CD4-positive, alpha-beta T cell (primary cell): ENCODE data around the gene STMN3. TPM values are rescaled to one million over a fixed set of nuclear protein-coding genes. Genes with fewer than 3 reads are reported as not detected.

Source experiments
- ATAC-seq: fragments of 200-7000 bp; cut with Tn5 transposase; one replicate; pipeline ENCODE4 v1.10.0; 2022; ENCODE audit warnings: mild to moderate bottlenecking; ENCODE audit not compliant: poor library complexity
- CTCF ChIA-PET: fragments of 350-600 bp; sonication (Branson Sonifier 250); formaldehyde crosslinking; loops from one replicate; lab custom pipeline; 2021; ENCODE audit warnings: antibody characterized with exemption, inconsistent platforms; lab: Charles Lee
- POLR2A ChIA-PET: fragments of 350-600 bp; sonication (Branson Sonifier 250); formaldehyde crosslinking; loops from one replicate; lab custom pipeline; 2021; ENCODE audit warnings: antibody characterized with exemption, inconsistent platforms; lab: Charles Lee
- DNase-seq, 14 experiments: peaks; one replicate each; pipeline ENCODE4 v3.0.0-alpha.2; 2013 to 2020; ENCODE audit warnings: mixed read lengths in 2 of 14
- H3K27ac ChIP-seq, 2 donors: one replicate each; pipeline versions ENCODE4 v1.5.1 to v1.7.0; 2013; ENCODE audit warnings: low read length in 2 of 2, low read depth in 1 of 2, mild to moderate bottlenecking in 1 of 2
- H3K27me3 ChIP-seq, 2 experiments: 1 replicate in 1 of 2; 2 replicates in 1 of 2; pipeline versions ENCODE4 v1.6.1 to v1.7.0; 2013; ENCODE audit warnings: low read length in 2 of 2, control low read depth in 1 of 2, mild to moderate bottlenecking in 1 of 2, moderate library complexity in 1 of 2; ENCODE audit not compliant: insufficient read depth in 2 of 2, control insufficient read depth in 1 of 2
- H3K36me3 ChIP-seq: one replicate; pipeline ENCODE4 v1.6.1; 2013; ENCODE audit warnings: low read length, control low read depth; ENCODE audit not compliant: insufficient read depth
- H3K4me1 ChIP-seq: one replicate; pipeline ENCODE4 v1.6.1; 2013; ENCODE audit warnings: low read length, control low read depth; ENCODE audit not compliant: insufficient read depth
- H3K4me3 ChIP-seq: one replicate; pipeline ENCODE4 v1.5.1; 2013; ENCODE audit warnings: mild to moderate bottlenecking, low read length, moderate library complexity
- H3K9me3 ChIP-seq, 2 experiments: 1 replicate in 1 of 2; 2 replicates in 1 of 2; pipeline versions ENCODE4 v1.6.1 to v1.7.0; 2013; ENCODE audit warnings: low read length in 2 of 2, mild to moderate bottlenecking in 2 of 2, control low read depth in 1 of 2, moderate library complexity in 1 of 2; ENCODE audit not compliant: control insufficient read depth in 1 of 2, insufficient read depth in 1 of 2
- H3K27ac Mint-ChIP-seq: one replicate; pipeline ENCODE4 v1.8.0; 2020; ENCODE audit warnings: mixed read lengths
- H3K27me3 Mint-ChIP-seq: one replicate; pipeline ENCODE4 v1.8.0; 2021; ENCODE audit warnings: mixed read lengths
- H3K36me3 Mint-ChIP-seq: one replicate; pipeline ENCODE4 v1.8.0; 2021; ENCODE audit warnings: low read depth, mixed read lengths
- H3K4me1 Mint-ChIP-seq: one replicate; pipeline ENCODE4 v1.8.0; 2021; ENCODE audit warnings: low read depth, mixed read lengths
- H3K4me3 Mint-ChIP-seq: one replicate; pipeline ENCODE4 v1.8.0; 2020; ENCODE audit warnings: mild to moderate bottlenecking, mixed read lengths
- H3K9me3 Mint-ChIP-seq: one replicate; pipeline ENCODE4 v1.8.0; 2020; ENCODE audit warnings: mixed read lengths
- CTCF ChIP-seq: fragments of 200-600 bp; IDR thresholded peaks from one replicate; pipeline ENCODE4 v1.8.0; 2022; ENCODE audit warnings: antibody characterized with exemption, mild to moderate bottlenecking
- intact Hi-C, 2 experiments: fragments of 100-400 bp; cut with DNase I in 1 of 2; cut with micrococcal nuclease in 1 of 2; formaldehyde crosslinking; loops; one replicate each; pipeline versions ENCODE4 v1.15.1 to v1.9.0; 2023 to 2025; cut with DNase I, micrococcal nuclease
- total RNA-seq, 174 experiments: library from RNA in 2 of 174; stranded (reverse) in 2 of 174; gene quantifications; one replicate each; pipeline ENCODE4 v1.2.3 and lab custom pipeline; 2021 to 2026

The STMN3 gene
- total RNA-seq, 2 experiments from 2014 or later = 122 to 127 TPM

- Mint-ChIP-seq H3K27ac (no peak overlapping the region), H3K36me3 (peaks cover 24% of the 10 kb centered on the region), H3K4me1 (peaks cover 26% of the 10 kb centered on the region), H3K27me3 (no peaks in the 10 kb centered on the region), H3K9me3 (no peaks in the 10 kb centered on the region), H3K4me3 (no peak overlapping the region)
- H3K9me3 ChIP-seq = no peaks in the 10 kb centered on the region
- peaks cover 38% of the 10 kb centered on the region for H3K36me3 ChIP-seq
- no peak for DNase-seq
- POLR2A ChIA-PET = no interaction called here
- no peaks in the 10 kb centered on the region for H3K27me3 ChIP-seq
- no peak for ATAC-seq
- CTCF ChIA-PET = no interaction called here
- no peak overlapping the region for H3K27ac ChIP-seq
- H3K4me3 ChIP-seq = no peak overlapping the region
- TF ChIP-seq CTCF = no peak
- intact Hi-C loops = no loop called here
- H3K4me1 ChIP-seq = peaks cover 15% of the 10 kb centered on the region
These were observed 9.6 kb upstream of the STMN3 start for GRCh38 chr20:63662813-63663189.

DNA sequence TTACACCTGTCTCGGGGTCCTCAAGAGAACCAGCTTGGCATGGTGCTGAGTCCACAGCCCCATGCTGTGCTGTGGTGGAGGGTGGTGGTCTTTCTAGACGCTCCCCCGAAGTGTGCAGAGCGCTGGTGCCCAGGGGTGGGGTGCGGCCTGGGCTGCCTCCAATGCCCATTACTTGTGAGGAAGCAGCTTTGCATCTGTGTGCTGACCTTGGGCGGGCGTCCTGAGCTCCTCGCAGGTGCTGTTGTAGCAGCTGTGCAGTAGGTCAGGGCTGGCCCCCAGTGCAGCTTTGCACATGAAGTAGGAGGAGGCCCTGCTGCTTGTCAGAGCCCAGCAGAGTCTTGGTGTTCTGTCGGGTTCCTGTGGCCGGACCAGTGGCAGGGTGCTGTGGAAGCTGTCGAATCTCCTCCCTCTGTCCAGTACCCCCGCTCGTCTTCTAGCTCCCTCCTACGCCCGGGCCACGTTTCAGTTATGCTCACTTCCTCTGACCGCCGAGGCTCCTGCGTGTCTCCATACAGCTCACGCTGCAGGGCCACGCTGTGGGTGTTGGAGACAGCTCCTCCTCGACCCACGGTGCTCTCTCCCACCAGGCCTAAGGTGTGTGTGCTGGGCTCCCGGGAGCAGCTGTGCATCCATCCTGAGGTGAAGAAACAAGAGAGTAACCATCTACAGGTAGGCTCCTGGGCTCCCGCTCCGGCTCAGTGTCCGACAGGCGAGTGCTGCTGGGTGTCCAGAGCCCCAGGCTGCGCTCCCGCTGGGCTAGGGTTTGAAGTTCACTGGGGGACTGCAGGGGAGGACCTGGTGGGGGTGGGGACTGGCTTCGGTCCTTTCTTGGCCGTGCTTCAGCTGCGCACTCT is 9.0 kb upstream of the STMN3 start:
- H3K9me3 Mint-ChIP-seq = no peaks in the 10 kb centered on the region
- intact Hi-C loops = no loop called here
- POLR2A ChIA-PET = no interaction called here
- H3K27ac Mint-ChIP-seq = no peak overlapping the region
- no peaks in the 10 kb centered on the region for H3K27me3 ChIP-seq
- H3K36me3 ChIP-seq = peaks cover 32% of the 10 kb centered on the region
- DNase-seq = no peak
- no peak for ATAC-seq
- TF ChIP-seq CTCF = no peak
- CTCF ChIA-PET = no interaction called here
- H3K27ac ChIP-seq = no peak overlapping the region
- H3K9me3 ChIP-seq = no peaks in the 10 kb centered on the region
- peaks cover 26% of the 10 kb centered on the region for H3K4me1 Mint-ChIP-seq
- peak overlapping the region; percentile 48 for H3K4me3 Mint-ChIP-seq
- H3K4me1 ChIP-seq = peaks cover 21% of the 10 kb centered on the region
- H3K36me3 Mint-ChIP-seq = peaks cover 25% of the 10 kb centered on the region
- H3K4me3 ChIP-seq = no peak overlapping the region
- no peaks in the 10 kb centered on the region for H3K27me3 Mint-ChIP-seq

DNA sequence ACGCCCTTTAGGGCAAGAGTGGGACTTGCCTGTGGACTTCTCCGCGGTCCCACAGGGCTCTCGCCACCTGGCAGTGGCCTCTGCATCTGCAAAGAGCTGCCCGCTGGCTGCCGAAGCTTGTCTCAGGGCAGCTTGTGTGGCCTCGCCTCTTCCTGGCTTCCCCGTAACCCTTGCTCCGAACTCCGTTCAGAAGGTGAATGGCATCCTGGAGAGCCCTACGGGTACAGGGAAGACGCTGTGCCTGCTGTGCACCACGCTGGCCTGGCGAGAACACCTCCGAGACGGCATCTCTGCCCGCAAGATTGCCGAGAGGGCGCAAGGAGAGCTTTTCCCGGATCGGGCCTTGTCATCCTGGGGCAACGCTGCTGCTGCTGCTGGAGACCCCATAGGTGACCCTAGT is 7.9 kb upstream of the STMN3 start:
- Histone ChIP-seq H3K27ac (no peak overlapping the region), H3K4me1 (peaks cover 24% of the 10 kb centered on the region), H3K27me3 (no peaks in the 10 kb centered on the region), H3K4me3 (no peak overlapping the region), H3K9me3 (no peaks in the 10 kb centered on the region), H3K36me3 (peaks cover 29% of the 10 kb centered on the region)
- no peaks in the 10 kb centered on the region for H3K27me3 Mint-ChIP-seq
- ATAC-seq (no peak), DNase-seq (no peak)
- H3K4me1 Mint-ChIP-seq = peaks cover 26% of the 10 kb centered on the region
- H3K4me3 Mint-ChIP-seq = no peak overlapping the region
- no peak overlapping the region for H3K27ac Mint-ChIP-seq
- no peak for TF ChIP-seq CTCF
- intact Hi-C loops = no loop called here
- peaks cover 22% of the 10 kb centered on the region for H3K36me3 Mint-ChIP-seq
- ChIA-PET CTCF (no interaction called here), POLR2A (no interaction called here)
- H3K9me3 Mint-ChIP-seq = no peaks in the 10 kb centered on the region
